PC-9 (cell line): ENCODE results near the gene FAM217B. TPM values are rescaled to one million over a fixed set of nuclear protein-coding genes. Genes with fewer than 3 reads are reported as not detected.

Experiments used
- BruUV-seq: library from RNA; stranded (reverse); fragments of 400-500 nt; replicated peaks from 2 replicates; lab custom pipeline; 2021; lab: Mats Ljungman, UMichigan
- CTCF ChIA-PET: fragments of 300-600 bp; sonication (Branson Sonifier 250); formaldehyde crosslinking; loops from one replicate; lab custom pipeline; 2022; ENCODE audit warnings: antibody characterized with exemption; lab: Charles Lee
- POLR2A ChIA-PET: fragments of 300-600 bp; sonication (Branson Sonifier 250); formaldehyde crosslinking; loops from one replicate; lab custom pipeline; 2022; ENCODE audit warnings: antibody characterized with exemption; ENCODE audit not compliant: unreplicated experiment; lab: Charles Lee
- DNase-seq, 2 experiments: peaks; one replicate each; pipeline versions ENCODE4 v3.0.0 to v3.0.0-alpha.2; 2015 to 2022; ENCODE audit warnings: mixed read lengths in 1 of 2
- H2AFZ ChIP-seq: fragments of 200-600 bp; sonication (generic); 2 replicates; pipeline ENCODE4 v1.8.1; 2017; ENCODE audit warnings: antibody characterized with exemption
- H3F3A ChIP-seq: fragments of 200-600 bp; sonication (generic); 2 replicates; pipeline ENCODE4 v1.8.1; 2017; ENCODE audit warnings: antibody characterized with exemption, mild to moderate bottlenecking, low read depth; ENCODE audit not compliant: insufficient read depth
- H3K27ac ChIP-seq: fragments of 200-600 bp; sonication (generic); 2 replicates; pipeline ENCODE4 v1.6.1; 2016; ENCODE audit warnings: mixed run types
- H3K27me3 ChIP-seq: fragments of 200-600 bp; sonication (generic); 2 replicates; pipeline ENCODE4 v1.6.1; 2016; ENCODE audit warnings: low read depth, mixed run types; ENCODE audit not compliant: insufficient read depth
- H3K36me3 ChIP-seq: fragments of 200-600 bp; sonication (generic); 2 replicates; pipeline ENCODE4 v1.6.1; 2016; ENCODE audit warnings: low read depth, mixed run types
- H3K4me1 ChIP-seq: fragments of 200-600 bp; sonication (generic); replicated peaks from 2 replicates; pipeline ENCODE4 v1.6.1; 2016; ENCODE audit warnings: mixed run types; ENCODE audit not compliant: insufficient read depth
- H3K4me2 ChIP-seq: fragments of 200-600 bp; sonication (generic); 2 replicates; pipeline ENCODE4 v1.6.1; 2017; ENCODE audit warnings: mixed run types
- H3K4me3 ChIP-seq: fragments of 200-600 bp; sonication (generic); 2 replicates; pipeline ENCODE4 v1.6.1; 2016; ENCODE audit warnings: mixed run types
- H3K79me2 ChIP-seq: fragments of 200-600 bp; sonication (generic); 2 replicates; pipeline ENCODE4 v1.6.1; 2017; ENCODE audit warnings: low read depth, mixed run types
- H3K9me2 ChIP-seq: fragments of 200-600 bp; sonication (generic); 2 replicates; pipeline ENCODE4 v1.8.1; 2017; ENCODE audit warnings: mild to moderate bottlenecking; ENCODE audit not compliant: insufficient read depth
- H3K9me3 ChIP-seq: fragments of 200-600 bp; sonication (generic); 2 replicates; pipeline ENCODE4 v1.8.1; 2016; ENCODE audit warnings: low read depth; ENCODE audit not compliant: insufficient read depth
- H4K20me1 ChIP-seq: fragments of 200-600 bp; sonication (generic); 2 replicates; pipeline ENCODE4 v1.8.1; 2017; ENCODE audit not compliant: insufficient read depth
- CTCF ChIP-seq: fragments of 200-600 bp; sonication (generic); conservative IDR thresholded peaks from 2 replicates; pipeline ENCODE4 v1.6.1; 2017; ENCODE audit warnings: mixed run types, antibody characterized with exemption, mild to moderate bottlenecking, moderate library complexity
- EZH2 ChIP-seq: fragments of 200-600 bp; sonication (generic); IDR thresholded peaks from 2 replicates; pipeline ENCODE4 v1.8.0; 2017; ENCODE audit warnings: antibody characterized with exemption, low read depth
- intact Hi-C: fragments of 100-400 bp; cut with micrococcal nuclease; formaldehyde crosslinking; loops from one replicate; pipeline ENCODE4 v1.10.0; 2022; ENCODE audit not compliant: unreplicated experiment
- total RNA-seq: library from RNA; stranded (reverse); gene quantifications from 2 replicates; pipeline ENCODE4 v1.2.3, GENCODE V29; 2021

FAM217B gene
- total RNA-seq, 1 experiment from 2014 or later = 20.2 TPM

- H3K27ac ChIP-seq = no peak overlapping the region
- 0 out of 2 replicates have a peak, but pooled peaks cover 1% of the 10 kb centered on the region for H3K9me3 ChIP-seq
- no peaks in the 10 kb centered on the region for H3K27me3 ChIP-seq
- H3K79me2 ChIP-seq = no peaks in the 10 kb centered on the region
- CTCF ChIA-PET = no interaction called here
- H3F3A ChIP-seq = peaks cover 21% of the 10 kb centered on the region
- no TSS peak for BruUV-seq
- POLR2A ChIA-PET = interaction anchor here (0.6 kb wide), 2 partner anchors 11 to 930 kb away, joined by 4 to 6 read pairs; no protein-coding TSS in a partner anchor
- H3K4me2 ChIP-seq = no peak overlapping the region
- TF ChIP-seq CTCF (no peak), EZH2 (no peak)
- intact Hi-C loops = no loop called here
- H3K4me1 ChIP-seq = peaks cover 37% of the 10 kb centered on the region
- 0 out of 2 replicates have a peak, but pooled peaks cover 7% of the 10 kb centered on the region for H3K36me3 ChIP-seq
- H3K4me3 ChIP-seq = no peak overlapping the region
- no peaks in the 10 kb centered on the region for H3K9me2 ChIP-seq
- no peak overlapping the region for H2AFZ ChIP-seq
- no peaks in the 10 kb centered on the region for H4K20me1 ChIP-seq
- no peak for DNase-seq
These were observed 16.7 kb upstream of the FAM217B start for GRCh38 chr20:59923514-59923913.

- Histone ChIP-seq H3K4me2 (peak overlapping the region; percentile 48), H3K27me3 (no peaks in the 10 kb centered on the region), H3K9me3 (no peaks in the 10 kb centered on the region), H2AFZ (no peak overlapping the region), H4K20me1 (no peaks in the 10 kb centered on the region), H3K9me2 (no peaks in the 10 kb centered on the region), H3K4me1 (peaks cover 35% of the 10 kb centered on the region), H3K79me2 (no peaks in the 10 kb centered on the region), H3K27ac (peak overlapping the region; percentile 48), H3K4me3 (no peak overlapping the region), H3F3A (peaks cover 21% of the 10 kb centered on the region), H3K36me3 (peaks cover 1% of the 10 kb centered on the region; the same call in 1 of the 2 replicates)
- TF ChIP-seq CTCF (no peak), EZH2 (no peak)
- intact Hi-C loops = no loop called here
- no peak for DNase-seq
- ChIA-PET POLR2A (interaction anchor here (0.6 kb wide), 1 partner anchor 15 kb away, joined by 10 read pairs; the partner anchor contains the start of genes FAM217B and PPP1R3D), CTCF (no interaction called here)
- no TSS peak for BruUV-seq
These were observed 14.8 kb upstream of the FAM217B start for GRCh38 chr20:59925359-59925758.

GRCh38 chr20:59925899-59926298 lies 14.3 kb upstream of the FAM217B start:
- Histone ChIP-seq H3K27ac (peak overlapping the region; percentile 48), H3K9me3 (no peaks in the 10 kb centered on the region), H2AFZ (no peak overlapping the region), H3K27me3 (no peaks in the 10 kb centered on the region), H3K4me3 (no peak overlapping the region), H4K20me1 (no peaks in the 10 kb centered on the region), H3K79me2 (no peaks in the 10 kb centered on the region), H3F3A (peaks cover 21% of the 10 kb centered on the region), H3K4me2 (peak overlapping the region; percentile 48), H3K9me2 (no peaks in the 10 kb centered on the region), H3K36me3 (no peaks in the 10 kb centered on the region; the same call in 1 of the 2 replicates), H3K4me1 (peaks cover 30% of the 10 kb centered on the region)
- POLR2A ChIA-PET = interaction anchor here (0.6 kb wide), 1 partner anchor 14 kb away, joined by 10 read pairs; the partner anchor contains the start of genes FAM217B and PPP1R3D
- peak in 1 of 2 experiments; percentile 95 for DNase-seq
- TF ChIP-seq EZH2 (no peak), CTCF (no peak)
- no TSS peak for BruUV-seq
- CTCF ChIA-PET = no interaction called here
- intact Hi-C loops = no loop called here
